GM21529 (cell line): ENCODE measurements around the gene FCN2.

Experiments
- ATAC-seq: cut with Tn5 transposase; IDR thresholded peaks from one replicate; pipeline ENCODE4 v1.9.1; 2021; ENCODE audit not compliant: unreplicated experiment

The FCN2 gene

DNA sequence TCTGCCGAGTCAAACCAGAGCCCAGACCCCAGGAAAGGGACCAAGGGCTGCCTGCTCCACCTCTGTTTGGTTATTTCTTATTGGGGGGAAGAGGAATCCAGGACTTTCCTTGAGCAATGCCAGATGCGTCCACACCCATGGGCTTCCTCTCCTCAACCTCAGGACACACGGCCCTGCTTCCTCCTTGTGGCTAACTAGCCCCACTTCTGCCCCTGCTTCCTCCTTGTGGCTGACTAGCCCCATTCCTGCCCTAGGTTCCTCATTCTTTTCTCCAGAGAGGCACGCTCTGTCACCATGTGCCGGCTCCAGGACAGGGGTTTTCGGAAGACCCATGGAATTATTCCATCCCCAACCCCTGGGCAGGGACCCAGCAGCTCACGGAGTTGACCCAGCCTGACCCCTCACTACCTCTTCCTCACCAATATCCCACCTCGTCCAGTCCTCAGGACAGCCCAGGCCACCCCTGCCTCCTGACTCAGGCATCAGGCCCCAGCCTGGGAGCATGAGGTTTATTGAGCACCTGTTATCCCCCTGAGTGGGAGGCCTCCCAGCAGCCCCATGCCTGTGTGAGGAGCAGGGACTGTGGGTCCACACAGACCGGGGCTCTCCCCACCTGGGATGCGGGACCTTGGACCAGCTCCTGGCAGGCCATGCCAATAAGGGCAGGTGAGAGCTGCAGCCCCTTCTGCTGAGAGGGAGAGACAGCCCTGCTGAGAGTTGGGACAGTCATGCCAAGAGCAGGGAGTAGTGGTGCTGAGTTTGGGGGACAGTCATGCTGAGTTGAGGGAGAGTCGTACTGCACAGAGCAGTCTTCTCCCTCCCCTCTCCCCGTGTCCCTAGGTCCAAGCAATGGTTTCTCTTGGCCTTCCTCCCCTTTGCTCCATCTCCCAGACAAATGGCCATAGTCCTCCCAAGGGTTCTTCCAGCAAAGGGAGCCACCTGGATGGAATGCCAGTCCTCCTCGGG, 48.9 kb downstream of the FCN2 start:
- ATAC-seq: no peak

DNA sequence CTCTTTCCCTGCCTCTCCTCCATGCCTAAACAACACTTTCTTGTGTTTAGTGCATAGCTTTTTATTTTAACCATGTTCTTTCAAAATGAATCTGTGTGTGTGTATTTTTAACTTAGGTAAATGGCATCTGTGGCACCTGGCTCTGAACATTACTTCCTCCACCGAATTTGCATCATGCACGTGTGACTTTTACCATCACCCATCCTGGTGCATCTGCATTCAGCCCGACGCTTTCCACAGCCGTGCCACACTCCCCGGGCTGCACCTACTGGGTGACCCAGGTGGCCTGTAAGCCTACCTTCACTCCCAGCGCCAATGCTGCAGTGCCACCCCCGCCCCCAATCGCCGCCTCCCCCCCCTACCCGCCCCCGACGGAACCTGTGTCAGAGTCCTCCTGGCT, 49.8 kb downstream of the FCN2 start:
- ATAC-seq: peak; percentile 56

DNA sequence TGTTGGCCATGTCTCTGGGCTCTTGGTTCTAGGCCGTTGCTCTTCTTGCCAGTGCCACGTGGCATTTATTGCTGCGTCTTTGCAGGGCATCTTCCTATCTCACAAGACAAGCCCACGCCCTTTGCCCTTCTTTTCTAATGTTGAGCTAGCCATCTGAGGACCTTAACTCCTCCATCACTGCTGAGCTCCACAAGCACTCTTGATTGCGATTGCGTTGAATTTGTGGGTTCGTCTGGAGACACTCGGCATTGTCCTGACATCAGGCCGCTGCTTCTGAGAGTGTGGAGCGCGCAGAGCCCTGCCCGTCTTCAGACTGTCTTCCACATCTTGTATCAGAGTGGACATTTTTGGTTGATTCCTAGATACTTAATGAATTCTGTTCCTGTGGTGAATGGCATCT, 51.6 kb downstream of the FCN2 start:
- ATAC-seq: no peak

DNA sequence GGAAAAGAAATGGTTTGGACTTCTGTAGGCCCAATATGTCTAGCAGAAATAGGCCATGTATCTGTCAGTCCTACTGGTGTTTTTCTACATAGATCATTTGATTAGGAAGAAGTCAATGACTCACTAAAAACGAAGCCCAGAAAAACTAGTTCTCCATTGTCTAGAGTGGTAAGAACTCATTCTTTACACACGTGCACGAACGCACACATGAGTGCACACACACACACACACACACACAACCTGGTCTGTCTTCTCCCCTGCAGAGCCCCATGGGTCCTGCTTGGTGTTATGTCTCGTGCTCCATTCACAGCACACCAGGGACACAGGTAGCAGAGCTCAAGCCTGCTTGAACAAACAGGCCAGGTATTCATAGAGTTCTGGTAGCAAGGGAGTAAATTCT, 52.0 kb downstream of the FCN2 start:
- ATAC-seq: no peak

DNA sequence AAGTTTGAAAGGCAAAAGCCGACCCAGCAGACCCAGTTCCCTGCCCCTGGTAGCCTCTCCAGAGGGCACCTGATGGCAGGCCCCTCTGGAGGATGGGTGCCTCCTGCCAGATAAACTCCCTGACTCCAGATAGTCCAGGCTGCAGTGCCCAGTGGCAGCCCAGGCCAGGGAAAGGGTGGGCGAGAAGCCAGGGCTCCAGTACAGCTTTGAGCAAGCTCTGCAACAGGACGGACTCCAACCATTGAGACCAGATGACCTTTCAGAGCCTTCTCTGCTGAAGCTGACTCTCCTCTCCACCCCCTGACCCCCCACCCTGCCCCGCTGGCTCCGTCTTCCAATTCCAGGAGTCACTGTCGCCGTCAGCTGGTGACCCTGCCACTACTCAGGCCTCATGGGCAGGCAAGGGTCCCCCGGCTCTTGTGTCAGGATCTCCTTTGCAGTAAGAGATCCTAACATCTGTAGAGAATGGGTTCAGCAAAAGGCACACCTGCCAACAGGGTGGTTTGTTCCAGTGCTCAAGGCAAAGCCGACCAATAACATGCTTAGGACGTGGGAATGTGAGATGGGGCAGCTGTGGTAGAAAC, 52.6 kb downstream of the FCN2 start:
- no peak for ATAC-seq

DNA sequence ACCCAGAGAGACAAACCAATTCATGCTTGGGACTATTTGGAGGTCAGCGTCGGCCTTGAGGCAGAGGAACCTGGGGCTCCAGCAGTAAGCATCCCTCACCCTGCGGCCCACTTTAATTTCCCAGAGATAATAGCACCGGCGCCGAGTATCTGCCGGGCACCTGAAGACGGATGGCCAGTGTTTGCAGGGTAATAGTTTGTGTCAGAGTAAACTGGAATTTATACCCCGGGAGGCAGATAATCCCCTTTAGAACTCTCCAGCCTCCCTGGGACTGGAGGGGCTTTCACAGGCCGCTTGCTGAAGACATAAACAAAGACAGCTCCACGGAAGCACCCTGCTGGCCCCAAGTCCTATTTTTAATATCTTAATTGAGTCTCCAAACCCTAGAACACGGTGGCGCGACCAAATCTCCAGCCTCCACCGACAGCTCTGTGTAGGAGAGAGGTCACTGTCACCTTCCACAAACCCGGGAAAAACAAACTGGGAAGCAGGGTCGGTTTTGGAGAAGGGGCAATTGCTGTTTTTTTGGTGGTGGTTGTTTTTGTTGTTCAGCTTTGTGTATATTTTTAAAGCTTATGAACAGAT, 54.5 kb downstream of the FCN2 start:
- no peak for ATAC-seq

DNA sequence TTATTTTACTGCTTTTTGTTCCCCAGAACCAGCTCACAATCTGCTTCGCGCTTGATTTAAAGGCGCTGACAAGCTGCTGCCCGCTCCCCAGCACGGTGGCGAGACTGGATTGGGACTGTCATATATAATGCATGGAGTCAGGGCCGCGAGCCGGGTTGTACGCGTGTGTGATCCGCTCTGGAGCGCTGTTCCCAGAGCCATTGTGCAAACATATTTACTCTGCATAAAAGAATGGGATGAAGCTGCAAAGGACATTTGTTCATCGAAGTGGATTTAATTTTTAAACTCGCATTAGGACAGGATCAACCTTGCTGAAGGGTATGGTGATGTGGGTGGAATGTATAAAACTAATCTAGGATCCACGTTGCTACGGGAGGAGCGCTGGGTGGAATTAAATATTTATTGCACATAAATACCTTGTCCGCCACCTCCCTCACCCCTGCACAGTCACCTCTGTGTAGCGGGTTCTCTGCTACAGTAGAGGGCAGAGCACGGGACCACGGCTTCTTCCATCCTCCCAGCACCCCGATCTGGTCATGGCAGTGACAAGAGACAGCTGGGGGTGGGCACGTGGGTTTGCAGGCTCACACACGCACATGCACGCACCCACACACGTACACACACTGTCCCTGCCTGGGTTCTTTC, 55.2 kb downstream of the FCN2 start:
- ATAC-seq: no peak

DNA sequence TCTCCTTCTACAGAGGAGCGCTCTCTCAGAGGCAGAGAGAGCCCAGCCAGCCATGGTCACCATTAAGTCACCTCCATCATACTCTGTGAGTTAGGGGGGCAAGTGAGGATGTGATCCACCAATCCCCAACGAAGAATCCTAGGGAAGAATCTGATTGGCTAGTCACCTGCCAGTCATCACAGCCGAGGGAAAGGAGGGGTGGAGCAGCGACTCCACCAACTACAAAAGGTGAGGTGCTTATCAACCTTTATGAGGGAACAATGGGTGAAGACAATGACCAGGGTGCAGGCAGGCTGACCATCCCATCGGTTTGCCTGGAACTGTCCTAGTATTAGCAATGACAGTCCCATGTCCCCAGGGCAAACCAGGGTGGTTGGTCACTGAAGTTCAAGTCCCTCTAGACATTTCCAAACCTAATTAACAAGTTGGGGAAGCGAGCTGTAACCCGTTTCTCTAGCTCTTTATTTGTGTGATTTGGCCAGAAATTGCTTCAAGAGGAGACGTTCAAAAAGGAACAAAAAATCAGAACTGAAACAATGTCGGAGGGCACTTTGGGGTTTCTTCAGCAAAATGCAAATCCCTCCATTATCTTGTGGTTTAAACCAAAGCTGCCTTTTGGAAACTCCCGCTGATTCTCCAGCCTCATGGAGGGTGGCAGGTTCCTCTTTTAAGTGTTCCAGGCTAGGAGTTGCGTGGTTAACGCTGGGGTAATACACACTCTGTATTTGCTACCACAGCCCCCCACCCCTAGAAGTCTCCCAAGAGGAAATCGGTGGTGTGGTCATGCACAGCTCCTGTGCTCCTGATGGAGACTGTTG, 55.9 kb downstream of the FCN2 start:
- peak; percentile 42 for ATAC-seq
